HL-60 (cell line): Measurements from ENCODE around the gene TMEM82.

Experiments
- DNase-seq, 2 experiments: peaks; one replicate each; pipeline ENCODE4 v3.0.0-alpha.2; 2010 to 2020; ENCODE audit warnings: low read depth in 1 of 2, low spot score in 1 of 2
- H3K27ac ChIP-seq: fragments of 250-450 bp; sonication (Bioruptor Pico); replicated peaks from 2 replicates; pipeline ENCODE4 v1.5.1; 2020; ENCODE audit warnings: mild to moderate bottlenecking, moderate library complexity
- H3K27me3 ChIP-seq: fragments of 250-450 bp; sonication (Bioruptor Pico); 2 replicates; pipeline ENCODE4 v1.5.1; 2021; ENCODE audit warnings: mild to moderate bottlenecking, moderate library complexity; ENCODE audit not compliant: insufficient read depth, poor library complexity, severe bottlenecking
- H3K4me3 ChIP-seq: replicated peaks from 2 replicates; pipeline ENCODE4 v1.5.1; 2011; ENCODE audit warnings: mild to moderate bottlenecking, control low read depth, low read length; ENCODE audit not compliant: insufficient read depth
- GABPA ChIP-seq: IDR thresholded peaks from 2 replicates; pipeline ENCODE4 v1.6.1; 2012; ENCODE audit warnings: low read depth
- POLR2AphosphoS5 ChIP-seq: IDR thresholded peaks from 2 replicates; pipeline ENCODE4 v1.6.1; 2012; ENCODE audit warnings: low read depth
- SPI1 ChIP-seq: IDR thresholded peaks from 2 replicates; pipeline ENCODE4 v1.6.1; 2012; ENCODE audit warnings: low read depth, mild to moderate bottlenecking, borderline replicate concordance
- TF ChIP-seq, protein P1 (sequence below): IDR thresholded peaks from 2 replicates; pipeline ENCODE4 v1.6.1; 2012; ENCODE audit warnings: low read depth; ENCODE audit not compliant: insufficient replicate concordance
- TF ChIP-seq, protein P2 (sequence below): IDR thresholded peaks from one replicate; pipeline ENCODE4 v1.5.1; 2011; ENCODE audit warnings: low read length, control low read depth, inconsistent platforms; ENCODE audit not compliant: insufficient read depth

Gene TMEM82

DNA sequence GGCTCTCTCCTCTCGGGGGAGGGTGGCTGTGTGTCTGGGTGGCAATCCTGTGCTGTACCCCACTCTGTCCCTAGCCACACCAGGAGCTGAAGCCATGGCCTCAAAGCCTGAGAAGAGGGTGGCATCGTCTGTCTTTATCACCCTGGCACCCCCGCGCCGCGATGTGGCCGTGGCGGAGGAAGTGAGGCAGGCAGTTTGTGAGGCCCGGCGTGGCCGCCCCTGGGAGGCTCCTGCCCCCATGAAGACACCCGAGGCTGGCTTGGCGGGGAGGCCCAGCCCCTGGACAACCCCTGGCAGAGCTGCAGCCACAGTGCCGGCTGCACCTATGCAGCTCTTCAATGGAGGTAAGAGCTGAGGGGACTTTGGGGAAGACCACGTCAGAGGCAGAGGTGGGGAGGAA lies 22.6 kb downstream of the TMEM82 start:
- DNase-seq: no peak
- TF ChIP-seq, protein P1, sequence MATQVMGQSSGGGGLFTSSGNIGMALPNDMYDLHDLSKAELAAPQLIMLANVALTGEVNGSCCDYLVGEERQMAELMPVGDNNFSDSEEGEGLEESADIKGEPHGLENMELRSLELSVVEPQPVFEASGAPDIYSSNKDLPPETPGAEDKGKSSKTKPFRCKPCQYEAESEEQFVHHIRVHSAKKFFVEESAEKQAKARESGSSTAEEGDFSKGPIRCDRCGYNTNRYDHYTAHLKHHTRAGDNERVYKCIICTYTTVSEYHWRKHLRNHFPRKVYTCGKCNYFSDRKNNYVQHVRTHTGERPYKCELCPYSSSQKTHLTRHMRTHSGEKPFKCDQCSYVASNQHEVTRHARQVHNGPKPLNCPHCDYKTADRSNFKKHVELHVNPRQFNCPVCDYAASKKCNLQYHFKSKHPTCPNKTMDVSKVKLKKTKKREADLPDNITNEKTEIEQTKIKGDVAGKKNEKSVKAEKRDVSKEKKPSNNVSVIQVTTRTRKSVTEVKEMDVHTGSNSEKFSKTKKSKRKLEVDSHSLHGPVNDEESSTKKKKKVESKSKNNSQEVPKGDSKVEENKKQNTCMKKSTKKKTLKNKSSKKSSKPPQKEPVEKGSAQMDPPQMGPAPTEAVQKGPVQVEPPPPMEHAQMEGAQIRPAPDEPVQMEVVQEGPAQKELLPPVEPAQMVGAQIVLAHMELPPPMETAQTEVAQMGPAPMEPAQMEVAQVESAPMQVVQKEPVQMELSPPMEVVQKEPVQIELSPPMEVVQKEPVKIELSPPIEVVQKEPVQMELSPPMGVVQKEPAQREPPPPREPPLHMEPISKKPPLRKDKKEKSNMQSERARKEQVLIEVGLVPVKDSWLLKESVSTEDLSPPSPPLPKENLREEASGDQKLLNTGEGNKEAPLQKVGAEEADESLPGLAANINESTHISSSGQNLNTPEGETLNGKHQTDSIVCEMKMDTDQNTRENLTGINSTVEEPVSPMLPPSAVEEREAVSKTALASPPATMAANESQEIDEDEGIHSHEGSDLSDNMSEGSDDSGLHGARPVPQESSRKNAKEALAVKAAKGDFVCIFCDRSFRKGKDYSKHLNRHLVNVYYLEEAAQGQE: no peak
- TF ChIP-seq GABPA: no peak
- TF ChIP-seq SPI1: no peak
- TF ChIP-seq POLR2AphosphoS5: no peak
- TF ChIP-seq, protein P2, sequence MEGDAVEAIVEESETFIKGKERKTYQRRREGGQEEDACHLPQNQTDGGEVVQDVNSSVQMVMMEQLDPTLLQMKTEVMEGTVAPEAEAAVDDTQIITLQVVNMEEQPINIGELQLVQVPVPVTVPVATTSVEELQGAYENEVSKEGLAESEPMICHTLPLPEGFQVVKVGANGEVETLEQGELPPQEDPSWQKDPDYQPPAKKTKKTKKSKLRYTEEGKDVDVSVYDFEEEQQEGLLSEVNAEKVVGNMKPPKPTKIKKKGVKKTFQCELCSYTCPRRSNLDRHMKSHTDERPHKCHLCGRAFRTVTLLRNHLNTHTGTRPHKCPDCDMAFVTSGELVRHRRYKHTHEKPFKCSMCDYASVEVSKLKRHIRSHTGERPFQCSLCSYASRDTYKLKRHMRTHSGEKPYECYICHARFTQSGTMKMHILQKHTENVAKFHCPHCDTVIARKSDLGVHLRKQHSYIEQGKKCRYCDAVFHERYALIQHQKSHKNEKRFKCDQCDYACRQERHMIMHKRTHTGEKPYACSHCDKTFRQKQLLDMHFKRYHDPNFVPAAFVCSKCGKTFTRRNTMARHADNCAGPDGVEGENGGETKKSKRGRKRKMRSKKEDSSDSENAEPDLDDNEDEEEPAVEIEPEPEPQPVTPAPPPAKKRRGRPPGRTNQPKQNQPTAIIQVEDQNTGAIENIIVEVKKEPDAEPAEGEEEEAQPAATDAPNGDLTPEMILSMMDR: no peak
- Histone ChIP-seq H3K27ac (no peak overlapping the region), H3K27me3 (peaks cover 20% of the 10 kb centered on the region), H3K4me3 (no peak overlapping the region)

DNA sequence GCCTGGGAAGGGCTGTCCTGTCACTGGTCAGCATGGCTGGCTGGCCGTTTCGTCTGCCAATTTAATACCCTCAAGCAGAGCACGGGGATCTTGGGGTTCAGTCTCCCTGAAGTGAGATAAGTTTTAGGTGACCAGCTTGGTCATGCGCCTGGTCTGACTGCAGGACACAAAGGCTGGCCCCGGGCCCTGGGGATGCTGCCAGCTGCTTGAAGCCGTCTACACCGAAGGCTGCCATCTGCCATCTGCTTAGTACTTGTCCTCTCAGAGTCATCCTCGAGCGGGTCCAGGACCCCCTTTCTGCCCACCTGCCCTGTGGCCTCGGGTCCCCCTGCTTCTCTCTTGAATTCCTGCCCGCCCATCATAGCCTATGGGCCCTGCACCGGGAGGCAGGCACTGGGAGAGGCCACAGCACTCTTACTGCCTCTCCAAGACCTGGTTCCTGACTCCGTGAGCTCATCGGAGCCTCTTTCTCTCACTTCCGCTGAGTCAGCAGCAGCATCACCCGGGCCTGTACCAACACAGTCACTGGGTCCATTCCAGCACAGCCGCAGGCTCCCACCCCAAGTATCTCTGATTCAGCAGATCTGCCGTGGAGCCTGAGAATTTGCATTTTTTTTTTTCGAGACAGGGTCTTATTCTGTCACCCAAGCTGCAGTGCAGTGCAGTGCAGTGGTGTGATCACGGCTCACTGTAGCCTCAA lies 23.3 kb downstream of the TMEM82 start:
- DNase-seq: no peak
- H3K27me3 ChIP-seq: peaks cover 14% of the 10 kb centered on the region
- TF ChIP-seq POLR2AphosphoS5 (no peak), SPI1 (no peak), GABPA (no peak)
- TF ChIP-seq, protein P2: no peak
- TF ChIP-seq, protein P1: no peak
- H3K27ac ChIP-seq: no peak overlapping the region
- H3K4me3 ChIP-seq: no peak overlapping the region

DNA sequence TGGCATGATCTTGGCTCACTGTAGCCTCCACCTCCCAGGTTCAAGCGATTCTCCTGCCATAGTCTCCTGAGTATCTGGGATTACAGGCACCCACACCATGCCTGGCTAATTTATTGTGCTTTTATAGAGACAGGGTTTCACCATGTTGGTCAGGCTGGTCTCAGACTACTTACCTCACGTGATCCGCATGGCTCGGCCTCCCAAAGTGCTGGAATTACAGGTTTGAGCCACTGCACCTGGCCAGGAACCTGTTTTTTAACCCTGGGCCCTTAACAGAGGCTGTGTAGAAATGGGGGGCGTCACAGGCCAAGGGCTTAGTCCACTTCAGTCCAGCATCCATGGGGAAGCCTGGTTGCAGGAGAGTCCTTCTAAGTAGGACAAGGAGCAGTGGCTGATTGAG lies 25.6 kb downstream of the TMEM82 start:
- H3K4me3 ChIP-seq: no peak overlapping the region

More for the DNA sequence above, 25.6 kb downstream of the TMEM82 start:
- DNase-seq: no peak
- Histone ChIP-seq H3K27me3 (peaks cover 9% of the 10 kb centered on the region), H3K27ac (no peak overlapping the region)
- TF ChIP-seq GABPA: no peak
- TF ChIP-seq, protein P1: no peak
- TF ChIP-seq POLR2AphosphoS5: no peak
- TF ChIP-seq SPI1: no peak
- TF ChIP-seq, protein P2: no peak
